Ascending aorta (tissue), 2 donors: ENCODE results near the gene CNTNAP2. TPM values are rescaled to one million over a fixed set of nuclear protein-coding genes. Genes with fewer than 3 reads are reported as not detected.

Experiments used
- DNase-seq, 2 donors: peaks; one replicate each; pipeline ENCODE4 v3.0.0-alpha.2; 2019; ENCODE audit warnings: low spot score in 2 of 2
- H3K27ac ChIP-seq, 2 donors: fragments of 200-600 bp; sonication (generic); one replicate each; pipeline ENCODE4 v1.5.1; 2016 to 2017; ENCODE audit warnings: mild to moderate bottlenecking in 1 of 2
- H3K27me3 ChIP-seq: fragments of 200-600 bp; sonication (generic); one replicate; pipeline ENCODE4 v1.5.1; 2017
- H3K36me3 ChIP-seq, 2 donors: fragments of 200-600 bp; sonication (generic); one replicate each; pipeline ENCODE4 v1.5.1; 2016
- H3K4me1 ChIP-seq, 2 donors: fragments of 200-600 bp; sonication (generic); one replicate each; pipeline ENCODE4 v1.5.1; 2016 to 2017; ENCODE audit warnings: mild to moderate bottlenecking in 1 of 2
- H3K4me3 ChIP-seq, 2 donors: fragments of 200-600 bp; sonication (generic); one replicate each; pipeline ENCODE4 v1.5.1; 2016 to 2017; ENCODE audit warnings: mild to moderate bottlenecking in 1 of 2
- H3K9me3 ChIP-seq, 2 donors: fragments of 200-600 bp; sonication (generic); one replicate each; pipeline ENCODE4 v1.5.1; 2016
- intact Hi-C: fragments of 100-400 bp; cut with DNase I; formaldehyde crosslinking; loops from one replicate; pipeline ENCODE4 v1.15.1; 2023
- total RNA-seq: library from RNA; depleted of rRNA; stranded (reverse); fragments of >200 nt; gene quantifications from one replicate; pipeline ENCODE4 v1.1.0, GENCODE V29; 2016
- TF ChIP-seq, protein P1 (sequence below), 3 experiments: fragments of 200-600 bp in 2 of 3; fragments of 450-650 bp in 1 of 3; sonication (generic) in 2 of 3; IDR thresholded peaks; one replicate each; pipeline ENCODE4 v1.5.1; 2016 to 2019; ENCODE audit warnings: antibody characterized with exemption in 3 of 3, mild to moderate bottlenecking in 1 of 3, moderate library complexity in 1 of 3

The CNTNAP2 gene
- total RNA-seq, 1 donor from 2014 or later = not detected

GRCh38 chr7:147412109-147412508 is 1295.5 kb downstream of the CNTNAP2 start:
- intact Hi-C loops = no loop called here
- Histone ChIP-seq H3K4me1 (no peaks in the 10 kb centered on the region), H3K4me3 (no peak overlapping the region), H3K9me3 (no peaks in the 10 kb centered on the region), H3K27me3 (no peaks in the 10 kb centered on the region), H3K27ac (no peak overlapping the region), H3K36me3 (no peaks in the 10 kb centered on the region)
- TF ChIP-seq, protein P1, sequence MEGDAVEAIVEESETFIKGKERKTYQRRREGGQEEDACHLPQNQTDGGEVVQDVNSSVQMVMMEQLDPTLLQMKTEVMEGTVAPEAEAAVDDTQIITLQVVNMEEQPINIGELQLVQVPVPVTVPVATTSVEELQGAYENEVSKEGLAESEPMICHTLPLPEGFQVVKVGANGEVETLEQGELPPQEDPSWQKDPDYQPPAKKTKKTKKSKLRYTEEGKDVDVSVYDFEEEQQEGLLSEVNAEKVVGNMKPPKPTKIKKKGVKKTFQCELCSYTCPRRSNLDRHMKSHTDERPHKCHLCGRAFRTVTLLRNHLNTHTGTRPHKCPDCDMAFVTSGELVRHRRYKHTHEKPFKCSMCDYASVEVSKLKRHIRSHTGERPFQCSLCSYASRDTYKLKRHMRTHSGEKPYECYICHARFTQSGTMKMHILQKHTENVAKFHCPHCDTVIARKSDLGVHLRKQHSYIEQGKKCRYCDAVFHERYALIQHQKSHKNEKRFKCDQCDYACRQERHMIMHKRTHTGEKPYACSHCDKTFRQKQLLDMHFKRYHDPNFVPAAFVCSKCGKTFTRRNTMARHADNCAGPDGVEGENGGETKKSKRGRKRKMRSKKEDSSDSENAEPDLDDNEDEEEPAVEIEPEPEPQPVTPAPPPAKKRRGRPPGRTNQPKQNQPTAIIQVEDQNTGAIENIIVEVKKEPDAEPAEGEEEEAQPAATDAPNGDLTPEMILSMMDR (IDR thresholded peaks at IDR 0.05) = no peak
- no peak for DNase-seq

DNA sequence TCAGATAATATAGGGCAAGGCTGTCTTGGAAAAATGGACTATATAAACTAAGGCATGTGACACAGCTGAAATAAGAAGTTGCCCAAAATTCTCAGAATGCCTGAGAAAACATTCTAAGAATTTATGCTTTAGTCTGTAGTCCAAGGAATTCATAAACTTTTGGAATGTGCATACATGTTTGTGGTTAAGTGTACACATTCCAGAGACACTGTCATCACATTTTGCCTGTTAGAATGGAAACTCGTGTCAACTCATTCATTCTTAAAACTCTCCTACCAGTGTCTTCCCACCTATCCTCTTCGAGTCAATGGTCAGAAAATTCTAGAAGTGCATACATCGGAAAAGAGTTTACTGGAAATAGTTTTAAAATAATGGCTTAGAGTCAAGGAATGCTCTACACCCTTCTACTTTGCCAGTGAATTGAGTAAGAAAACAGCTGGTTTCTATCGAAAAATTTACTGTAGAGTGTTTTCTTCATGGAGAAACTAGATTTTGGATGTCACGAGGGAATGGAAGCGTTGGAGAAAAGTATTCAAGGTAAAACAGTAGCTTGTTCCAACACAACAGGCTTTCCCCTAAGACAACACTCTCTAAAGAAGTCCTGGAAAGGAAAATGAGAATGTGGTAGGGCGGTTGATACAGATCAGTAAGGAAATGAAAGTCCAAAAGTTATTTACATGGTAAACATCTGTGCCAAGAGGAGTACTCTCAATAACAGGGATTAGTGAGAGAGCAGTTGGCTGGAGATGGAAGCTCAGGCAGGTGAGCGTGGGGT is 1296.4 kb downstream of the CNTNAP2 start:
- Histone ChIP-seq H3K27ac (no peak overlapping the region), H3K9me3 (no peaks in the 10 kb centered on the region), H3K4me3 (no peak overlapping the region), H3K4me1 (no peaks in the 10 kb centered on the region), H3K36me3 (no peaks in the 10 kb centered on the region), H3K27me3 (no peaks in the 10 kb centered on the region)
- intact Hi-C loops = no loop called here
- TF ChIP-seq, protein P1 (IDR thresholded peaks at IDR 0.05) = no peak
- DNase-seq = no peak

DNA sequence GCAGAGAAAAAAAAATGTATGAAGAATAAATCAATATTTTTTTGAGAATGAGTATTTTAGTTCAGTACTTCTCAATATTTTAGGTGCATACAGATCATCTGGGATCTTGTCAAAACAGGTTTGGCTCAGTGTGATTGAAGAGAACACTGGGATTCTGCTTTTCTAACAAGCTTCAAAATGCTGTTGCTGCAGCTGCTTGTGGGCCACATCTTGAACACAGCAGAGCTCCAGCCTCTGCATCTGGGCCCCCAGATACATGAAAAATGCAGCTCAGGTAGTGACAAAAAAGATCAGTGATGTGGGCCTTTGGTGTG is 1296.9 kb downstream of the CNTNAP2 start:
- intact Hi-C loops = no loop called here
- no peaks in the 10 kb centered on the region for H3K36me3 ChIP-seq
- no peak overlapping the region for H3K27ac ChIP-seq
- DNase-seq = no peak
- H3K27me3 ChIP-seq = no peaks in the 10 kb centered on the region
- H3K9me3 ChIP-seq = no peaks in the 10 kb centered on the region
- H3K4me1 ChIP-seq = no peaks in the 10 kb centered on the region
- H3K4me3 ChIP-seq = no peak overlapping the region
- TF ChIP-seq, protein P1 (IDR thresholded peaks at IDR 0.05) = no peak

DNA sequence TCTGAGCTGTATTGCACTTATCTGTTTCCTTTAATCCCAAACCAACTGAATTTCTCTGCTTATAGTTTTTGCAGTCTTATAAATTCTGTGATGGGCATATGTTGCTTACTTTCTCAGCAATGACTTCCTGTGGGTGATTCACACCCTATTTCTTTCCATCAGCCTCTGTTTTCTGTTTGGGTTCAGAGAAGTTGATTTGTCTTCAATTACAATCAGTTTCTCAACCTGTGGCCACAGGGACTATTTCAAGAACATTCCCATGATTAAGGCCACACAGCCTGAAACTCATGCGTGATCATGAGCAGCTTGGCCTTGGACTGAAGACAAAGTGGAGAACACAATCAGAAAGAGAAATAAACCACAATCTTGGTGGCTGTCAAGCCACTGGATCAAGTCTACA is 1299.4 kb downstream of the CNTNAP2 start:
- no peaks in the 10 kb centered on the region for H3K9me3 ChIP-seq
- H3K27ac ChIP-seq = no peak overlapping the region
- TF ChIP-seq, protein P1 (IDR thresholded peaks at IDR 0.05) = no peak
- H3K4me1 ChIP-seq = no peaks in the 10 kb centered on the region
- H3K27me3 ChIP-seq = no peaks in the 10 kb centered on the region
- H3K4me3 ChIP-seq = no peak overlapping the region
- intact Hi-C loops = no loop called here
- H3K36me3 ChIP-seq = no peaks in the 10 kb centered on the region
- DNase-seq = no peak

- Histone ChIP-seq H3K9me3 (no peaks in the 10 kb centered on the region), H3K36me3 (no peaks in the 10 kb centered on the region), H3K27ac (no peak overlapping the region), H3K27me3 (no peaks in the 10 kb centered on the region), H3K4me1 (no peaks in the 10 kb centered on the region), H3K4me3 (no peak overlapping the region)
- DNase-seq = no peak
- TF ChIP-seq, protein P1 (IDR thresholded peaks at IDR 0.05) = no peak
- intact Hi-C loops = no loop called here
Observed at GRCh38 chr7:147418966-147419365, 1302.4 kb downstream of the CNTNAP2 start.

- no peaks in the 10 kb centered on the region for H3K27me3 ChIP-seq
- H3K4me1 ChIP-seq = no peaks in the 10 kb centered on the region
Observed at GRCh38 chr7:147423875-147424274, 1307.3 kb downstream of the CNTNAP2 start.

More at GRCh38 chr7:147423875-147424274, 1307.3 kb downstream of the CNTNAP2 start:
- intact Hi-C loops = no loop called here
- H3K9me3 ChIP-seq = no peaks in the 10 kb centered on the region
- no peaks in the 10 kb centered on the region for H3K36me3 ChIP-seq
- no peak overlapping the region for H3K27ac ChIP-seq
- no peak for DNase-seq
- H3K4me3 ChIP-seq = no peak overlapping the region
- TF ChIP-seq, protein P1 (IDR thresholded peaks at IDR 0.05) = no peak
